Mesodermal cell (in vitro differentiated cells): Measurements from ENCODE around the gene VARS2.

Experiments used
- H3K27ac ChIP-seq: 2 replicates; pipeline ENCODE4 v1.7.0; 2013; ENCODE audit warnings: mild to moderate bottlenecking, low read depth, low read length, moderate library complexity; ENCODE audit not compliant: severe bottlenecking
- H3K36me3 ChIP-seq: 2 replicates; pipeline ENCODE4 v1.7.1; 2013; ENCODE audit warnings: mild to moderate bottlenecking, low read length, moderate library complexity; ENCODE audit not compliant: control insufficient read depth, insufficient read depth
- H3K4me1 ChIP-seq: one replicate; pipeline ENCODE4 v1.7.1; 2013; ENCODE audit warnings: mild to moderate bottlenecking, low read length; ENCODE audit not compliant: insufficient read depth, control insufficient read depth, poor library complexity, severe bottlenecking
- H3K4me3 ChIP-seq: 2 replicates; pipeline ENCODE4 v1.7.0; 2013; ENCODE audit warnings: low read length, control low read depth, mild to moderate bottlenecking; ENCODE audit not compliant: insufficient read depth, poor library complexity, severe bottlenecking; ENCODE audit errors: extremely low read depth
- H3K9me3 ChIP-seq: 2 replicates; pipeline ENCODE4 v1.7.1; 2013; ENCODE audit warnings: mild to moderate bottlenecking, low read length, moderate library complexity; ENCODE audit not compliant: control insufficient read depth
- whole genome bisulfite sequencing, 2 experiments: methylation state at CpG; one replicate each; pipeline ENCODE4 v1.1.5; 2013; ENCODE audit warnings: missing lambda C conversion rate in 2 of 2; ENCODE audit not compliant: insufficient coverage in 2 of 2; 5-methylcytosine and 5-hydroxymethylcytosine counted together

VARS2 gene

GRCh38 chr6:30877419-30878262 lies 36.4 kb upstream of the VARS2 start:
- 21 to 23% methylated on average over 11 to 14 of the region's 15 CpGs for WGBS, 2 experiments
- Histone ChIP-seq H3K27ac (no peak overlapping the region), H3K9me3 (no peaks in the 10 kb centered on the region), H3K36me3 (no peaks in the 10 kb centered on the region), H3K4me3 (no peak overlapping the region), H3K4me1 (peaks cover 38% of the 10 kb centered on the region)

DNA sequence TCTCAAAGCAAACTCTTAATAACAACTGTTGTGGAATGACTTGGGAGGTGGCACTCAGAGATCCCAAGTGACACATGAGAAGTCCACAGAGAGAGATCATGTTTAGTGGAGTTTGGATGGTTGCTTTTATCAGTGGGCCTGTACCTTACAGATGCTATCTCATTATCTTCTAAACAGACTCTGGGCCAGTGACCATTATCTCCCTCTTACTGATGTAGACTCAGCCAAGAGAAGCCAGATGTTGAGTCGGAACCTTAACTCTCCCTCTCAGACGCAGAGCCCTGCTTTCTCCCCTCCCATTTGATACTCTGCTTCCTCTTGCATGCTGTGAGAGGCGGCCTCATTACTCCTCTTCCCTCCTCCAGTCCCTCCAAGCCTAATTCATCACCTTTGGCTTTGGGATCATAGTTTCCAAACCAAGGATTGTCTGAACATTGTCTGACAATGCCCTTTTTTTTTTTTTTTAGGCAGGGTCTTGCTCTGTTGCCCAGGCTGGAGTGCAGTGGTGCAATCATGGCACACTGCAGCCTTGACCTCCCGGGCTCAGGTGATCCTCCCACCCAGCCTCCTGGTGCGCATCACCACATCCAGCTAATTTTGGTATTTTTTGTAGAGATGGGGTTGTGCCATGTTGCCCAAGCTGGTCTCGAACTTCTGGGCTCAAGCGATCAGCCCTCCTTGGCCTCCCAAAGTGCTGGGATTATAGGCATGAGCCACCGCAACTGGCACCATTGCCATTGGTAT lies 34.2 kb upstream of the VARS2 start:
- Histone ChIP-seq H3K36me3 (no peaks in the 10 kb centered on the region), H3K4me3 (no peak overlapping the region), H3K9me3 (no peaks in the 10 kb centered on the region), H3K4me1 (peaks cover 49% of the 10 kb centered on the region), H3K27ac (peak overlapping the region; percentile 91)
- 66 to 80% methylated on average over 6 to 7 of the region's 8 CpGs for WGBS, 2 experiments

DNA sequence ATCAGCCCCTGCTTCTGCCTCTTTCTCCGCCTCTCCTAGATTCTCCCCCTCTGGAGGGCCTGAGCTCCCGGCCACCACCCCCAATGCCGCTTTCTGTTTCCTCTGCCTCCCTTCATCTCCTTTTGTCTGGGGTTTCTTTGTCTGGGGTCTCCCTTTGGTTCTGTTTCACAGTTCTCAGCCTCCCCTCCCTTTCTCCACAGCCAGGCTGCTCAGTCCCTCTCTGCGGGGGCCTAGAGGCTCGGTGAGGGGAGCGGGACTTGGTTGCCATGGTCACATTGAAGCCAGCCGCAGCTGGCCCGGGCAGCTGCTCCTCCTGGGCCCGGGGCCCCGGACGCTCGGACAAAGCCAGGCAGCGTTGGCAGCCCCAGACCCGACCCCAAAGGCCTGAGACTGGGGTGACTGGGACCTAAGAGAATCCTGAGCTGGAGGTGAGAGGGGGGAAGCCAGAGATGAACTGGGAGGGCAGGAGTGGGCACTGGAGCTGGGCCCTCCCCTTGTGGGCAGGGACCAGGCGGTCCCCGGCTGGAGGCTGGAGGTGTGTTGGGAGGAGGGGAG lies 33.3 kb upstream of the VARS2 start:
- H3K4me1 ChIP-seq, result peaks cover 54% of the 10 kb centered on the region

GRCh38 chr6:30881392-30882203 lies 32.4 kb upstream of the VARS2 start:
- peaks cover 57% of the 10 kb centered on the region for H3K4me1 ChIP-seq
- no peaks in the 10 kb centered on the region for H3K9me3 ChIP-seq
- H3K4me3 ChIP-seq, result peak overlapping the region; percentile 29
- H3K27ac ChIP-seq, result peak overlapping the region; percentile 91
- no peaks in the 10 kb centered on the region for H3K36me3 ChIP-seq
- WGBS, 2 experiments, result 45 to 49% methylated on average over 12 to 14 of the region's 14 CpGs

More for the DNA sequence above, 33.3 kb upstream of the VARS2 start:
- Histone ChIP-seq H3K27ac (peak overlapping the region; percentile 91), H3K4me3 (peak overlapping the region; percentile 29), H3K9me3 (no peaks in the 10 kb centered on the region), H3K36me3 (no peaks in the 10 kb centered on the region)
- WGBS, 2 experiments, result 14% methylated on average over 11 to 15 of the region's 16 CpGs

GRCh38 chr6:30882204-30882758 lies 31.8 kb upstream of the VARS2 start:
- Histone ChIP-seq H3K36me3 (no peaks in the 10 kb centered on the region), H3K9me3 (no peaks in the 10 kb centered on the region), H3K4me1 (peaks cover 60% of the 10 kb centered on the region), H3K27ac (peak overlapping the region; percentile 91), H3K4me3 (peak overlapping the region; percentile 22)
- 16 to 30% methylated on average over 2 to 3 of the region's 8 CpGs for WGBS, 2 experiments

DNA sequence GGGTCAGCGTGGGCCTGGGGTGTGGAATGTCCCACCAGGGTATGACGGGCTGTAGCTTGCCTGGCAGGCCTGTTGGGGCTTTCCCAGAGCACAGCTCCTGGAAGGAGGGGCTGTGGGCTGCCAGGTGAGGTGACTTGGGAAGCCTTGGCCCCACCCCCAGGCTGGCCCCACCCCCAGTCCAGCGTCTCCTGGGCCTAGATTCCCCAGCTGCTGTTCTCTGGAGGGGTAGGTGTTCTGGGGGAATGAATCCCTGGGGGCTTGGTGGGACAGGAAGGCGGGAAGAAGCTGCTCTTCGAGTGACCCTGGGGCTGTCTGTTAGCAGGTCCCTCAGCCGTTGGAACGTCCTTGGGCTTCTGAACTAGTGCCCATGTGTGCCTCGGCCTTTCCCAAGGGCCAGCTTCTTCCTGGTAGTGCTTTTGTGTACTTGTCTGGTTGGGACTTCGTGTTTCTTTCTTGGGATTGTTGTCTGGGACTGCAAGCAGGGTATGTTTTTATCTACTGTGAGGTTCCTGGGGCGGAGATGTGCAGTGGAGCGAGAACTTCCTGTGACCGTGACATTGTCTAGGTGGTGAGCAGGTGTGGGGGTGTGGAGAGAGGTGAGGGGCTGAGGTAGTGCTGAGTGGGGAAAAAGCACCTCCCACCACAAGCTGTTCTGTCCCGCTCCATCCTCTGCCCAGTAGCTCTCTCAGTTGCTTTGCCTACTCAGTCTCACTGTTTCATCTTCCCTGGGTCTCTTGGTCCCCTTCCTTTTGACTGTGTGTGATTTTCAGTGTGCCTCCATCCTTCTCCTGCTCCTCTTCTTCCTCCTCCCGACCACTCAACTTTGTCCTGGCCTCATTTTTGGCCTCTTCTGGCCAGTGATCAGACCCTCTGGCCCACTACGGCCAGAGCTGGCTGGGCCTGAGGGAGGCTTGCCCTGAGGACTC lies 31.0 kb upstream of the VARS2 start:
- Histone ChIP-seq H3K4me3 (peak overlapping the region; percentile 61), H3K36me3 (no peaks in the 10 kb centered on the region), H3K9me3 (no peaks in the 10 kb centered on the region), H3K27ac (peak overlapping the region; percentile 91), H3K4me1 (peaks cover 59% of the 10 kb centered on the region)
- 39 to 42% methylated on average over 8 to 13 of the region's 15 CpGs for WGBS, 2 experiments

- 6 to 7% methylated on average over 22 to 38 of the region's 62 CpGs for WGBS, 2 experiments
- Histone ChIP-seq H3K27ac (peak within 1 kb of the TSS; percentile 91), H3K36me3 (peaks cover 4% of the 10 kb centered on the region), H3K9me3 (no peaks in the 10 kb centered on the region), H3K4me3 (peak within 1 kb of the TSS; percentile 61), H3K4me1 (peaks cover 66% of the 10 kb centered on the region)
These were observed 30.1 kb upstream of the VARS2 start, which contains the start of gene DDR1 for GRCh38 chr6:30883685-30884520. Gene DDR1, plus strand, starts transcription at chr6:30884519. Its CDS starts 4,211 bp downstream, at chr6:30888730.

GRCh38 chr6:30884521-30885480 lies 29.2 kb upstream of the VARS2 start:
- peak overlapping the region; percentile 91 for H3K27ac ChIP-seq
- H3K9me3 ChIP-seq, result no peaks in the 10 kb centered on the region
- peaks cover 64% of the 10 kb centered on the region for H3K4me1 ChIP-seq
- 2 to 8% methylated on average over 27 to 42 of the region's 59 CpGs for WGBS, 2 experiments
- peak overlapping the region; percentile 61 for H3K4me3 ChIP-seq
- H3K36me3 ChIP-seq, result peaks cover 13% of the 10 kb centered on the region
